Measurements from ENCODE around the gene DEF6. TPM values are rescaled to one million over a fixed set of nuclear protein-coding genes. Genes with fewer than 3 reads are reported as not detected.
A peak's percentile ranks its signal among the peaks of the same experiment; 100 is the strongest.

DEF6 gene
- polyA plus RNA-seq, 1 experiment, result 2.5 TPM

GRCh38 chr6:35365594-35366203 is 68.1 kb downstream of the DEF6 start:
- POLR2A ChIA-PET, result no interaction called here
- CTCF ChIA-PET, result no interaction called here

GRCh38 chr6:35366204-35366596 is 68.6 kb downstream of the DEF6 start:
- H3K27me3 ChIP-seq (ENCODE audit: control insufficient read depth, insufficient read depth, low read length), result no peaks in the 10 kb centered on the region
- TF ChIP-seq, protein P1, sequence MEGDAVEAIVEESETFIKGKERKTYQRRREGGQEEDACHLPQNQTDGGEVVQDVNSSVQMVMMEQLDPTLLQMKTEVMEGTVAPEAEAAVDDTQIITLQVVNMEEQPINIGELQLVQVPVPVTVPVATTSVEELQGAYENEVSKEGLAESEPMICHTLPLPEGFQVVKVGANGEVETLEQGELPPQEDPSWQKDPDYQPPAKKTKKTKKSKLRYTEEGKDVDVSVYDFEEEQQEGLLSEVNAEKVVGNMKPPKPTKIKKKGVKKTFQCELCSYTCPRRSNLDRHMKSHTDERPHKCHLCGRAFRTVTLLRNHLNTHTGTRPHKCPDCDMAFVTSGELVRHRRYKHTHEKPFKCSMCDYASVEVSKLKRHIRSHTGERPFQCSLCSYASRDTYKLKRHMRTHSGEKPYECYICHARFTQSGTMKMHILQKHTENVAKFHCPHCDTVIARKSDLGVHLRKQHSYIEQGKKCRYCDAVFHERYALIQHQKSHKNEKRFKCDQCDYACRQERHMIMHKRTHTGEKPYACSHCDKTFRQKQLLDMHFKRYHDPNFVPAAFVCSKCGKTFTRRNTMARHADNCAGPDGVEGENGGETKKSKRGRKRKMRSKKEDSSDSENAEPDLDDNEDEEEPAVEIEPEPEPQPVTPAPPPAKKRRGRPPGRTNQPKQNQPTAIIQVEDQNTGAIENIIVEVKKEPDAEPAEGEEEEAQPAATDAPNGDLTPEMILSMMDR (IDR thresholded peaks at IDR 0.05; ENCODE audit: low read depth, low read length), result no peak
- H3K27ac ChIP-seq (ENCODE audit: low read depth, low read length), result no peak overlapping the region
- POLR2A ChIA-PET, result no interaction called here
- CTCF ChIA-PET, result no interaction called here
- H3K9me3 ChIP-seq (ENCODE audit: control insufficient read depth, insufficient read depth, low read length), result no peaks in the 10 kb centered on the region
- no peak overlapping the region for H3K4me3 ChIP-seq (ENCODE audit: low read depth, low read length)
- DNase-seq (ENCODE audit: low read depth, low spot score), result no peak

More at GRCh38 chr6:35365594-35366203, 68.1 kb downstream of the DEF6 start:
- Histone ChIP-seq H3K9me3 (ENCODE audit: control insufficient read depth, insufficient read depth, low read length) (no peaks in the 10 kb centered on the region), H3K4me3 (ENCODE audit: low read depth, low read length) (no peak overlapping the region), H3K27me3 (ENCODE audit: control insufficient read depth, insufficient read depth, low read length) (no peaks in the 10 kb centered on the region), H3K27ac (ENCODE audit: low read depth, low read length) (no peak overlapping the region)
- TF ChIP-seq, protein P1 (IDR thresholded peaks at IDR 0.05; ENCODE audit: low read depth, low read length), result no peak
- DNase-seq (ENCODE audit: low read depth, low spot score), result no peak

DNA sequence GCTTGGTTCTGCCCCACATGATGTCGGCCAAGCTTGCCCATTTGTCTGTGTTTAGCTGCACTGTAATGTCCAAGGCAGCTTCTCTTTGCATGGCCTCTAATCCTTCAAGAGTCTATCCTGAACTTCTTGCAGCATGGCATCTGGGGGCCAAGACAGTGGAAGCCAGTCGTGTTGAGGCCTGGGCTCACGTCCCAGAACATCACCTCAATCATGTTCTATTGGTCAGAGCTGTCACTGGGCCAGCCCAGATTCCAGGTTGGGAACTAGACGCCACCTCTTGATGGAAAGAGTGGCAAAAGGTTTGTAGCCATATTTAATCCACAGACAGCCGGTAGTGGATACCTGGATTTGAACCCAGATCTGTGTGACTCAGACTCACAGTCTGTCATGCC is 70.0 kb downstream of the DEF6 start:
- ChIA-PET CTCF (no interaction called here), POLR2A (no interaction called here)
- H3K9me3 ChIP-seq (ENCODE audit: control insufficient read depth, insufficient read depth, low read length), result no peaks in the 10 kb centered on the region
- H3K27ac ChIP-seq (ENCODE audit: low read depth, low read length), result peak overlapping the region; percentile 58
- H3K4me3 ChIP-seq (ENCODE audit: low read depth, low read length), result no peak overlapping the region
- TF ChIP-seq, protein P1 (IDR thresholded peaks at IDR 0.05; ENCODE audit: low read depth, low read length), result no peak
- H3K27me3 ChIP-seq (ENCODE audit: control insufficient read depth, insufficient read depth, low read length), result no peaks in the 10 kb centered on the region
- no peak for DNase-seq (ENCODE audit: low read depth, low spot score)

GRCh38 chr6:35368038-35368887 is 70.6 kb downstream of the DEF6 start:
- TF ChIP-seq, protein P1 (IDR thresholded peaks at IDR 0.05; ENCODE audit: low read depth, low read length), result no peak
- ChIA-PET CTCF (interaction anchor here (0.6 kb wide), 1 partner anchor 71 kb away, joined by 5 read pairs; no protein-coding TSS in a partner anchor), POLR2A (no interaction called here)
- H3K9me3 ChIP-seq (ENCODE audit: control insufficient read depth, insufficient read depth, low read length), result no peaks in the 10 kb centered on the region
- no peak overlapping the region for H3K4me3 ChIP-seq (ENCODE audit: low read depth, low read length)
- peak overlapping the region; percentile 68 for H3K27ac ChIP-seq (ENCODE audit: low read depth, low read length)
- DNase-seq (ENCODE audit: low read depth, low spot score), result no peak
- no peaks in the 10 kb centered on the region for H3K27me3 ChIP-seq (ENCODE audit: control insufficient read depth, insufficient read depth, low read length)

Data from AG04450 (cell line).